GM06990 (cell line): ENCODE measurements around the gene CERT1.
A peak's percentile ranks its signal among the peaks of the same experiment; 100 is the strongest.

Experiments used
- DNase-seq: peaks from one replicate; pipeline ENCODE4 v3.0.0-alpha.2; 2011; ENCODE audit not compliant: insufficient read length; ENCODE audit errors: extremely low read depth
- H3K27me3 ChIP-seq: replicated peaks from 2 replicates; pipeline ENCODE4 v1.6.0; 2011; ENCODE audit warnings: low read length; ENCODE audit not compliant: control insufficient read depth, insufficient read depth
- H3K36me3 ChIP-seq: 2 replicates; pipeline ENCODE4 v1.5.1; 2011; ENCODE audit warnings: low read length; ENCODE audit not compliant: control insufficient read depth, insufficient read depth
- H3K4me3 ChIP-seq: replicated peaks from 2 replicates; pipeline ENCODE4 v1.5.1; 2011; ENCODE audit warnings: low read depth, mild to moderate bottlenecking, control low read depth, low read length
- TF ChIP-seq, protein P1 (sequence below): IDR thresholded peaks from 2 replicates; pipeline ENCODE4 v1.5.1; 2011; ENCODE audit warnings: low read length, control low read depth, mild to moderate bottlenecking, inconsistent platforms; ENCODE audit not compliant: insufficient read depth, poor library complexity, severe bottlenecking

Gene CERT1

DNA sequence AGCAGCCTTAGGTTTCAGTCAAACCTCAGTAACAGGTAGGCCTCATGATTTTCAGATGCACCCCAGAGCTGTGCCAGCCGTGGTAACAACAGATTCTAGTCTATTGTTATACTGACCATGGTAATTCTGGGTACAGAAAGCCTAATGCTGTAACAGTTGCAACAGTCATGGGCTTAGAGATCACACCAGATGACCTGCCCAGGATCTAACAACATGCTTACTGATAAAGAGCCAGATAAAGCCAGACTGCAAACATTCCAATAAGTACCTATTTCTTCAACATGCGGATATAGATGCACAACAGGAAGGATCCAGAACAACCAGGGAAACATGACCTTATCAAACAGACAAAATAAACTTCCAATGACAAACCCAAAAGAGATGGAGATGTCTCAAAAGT is 42.8 kb downstream of the CERT1 start:
- Histone ChIP-seq H3K4me3 (no peak overlapping the region), H3K36me3 (no peaks in the 10 kb centered on the region), H3K27me3 (no peaks in the 10 kb centered on the region)
- DNase-seq: no peak
- TF ChIP-seq, protein P1, sequence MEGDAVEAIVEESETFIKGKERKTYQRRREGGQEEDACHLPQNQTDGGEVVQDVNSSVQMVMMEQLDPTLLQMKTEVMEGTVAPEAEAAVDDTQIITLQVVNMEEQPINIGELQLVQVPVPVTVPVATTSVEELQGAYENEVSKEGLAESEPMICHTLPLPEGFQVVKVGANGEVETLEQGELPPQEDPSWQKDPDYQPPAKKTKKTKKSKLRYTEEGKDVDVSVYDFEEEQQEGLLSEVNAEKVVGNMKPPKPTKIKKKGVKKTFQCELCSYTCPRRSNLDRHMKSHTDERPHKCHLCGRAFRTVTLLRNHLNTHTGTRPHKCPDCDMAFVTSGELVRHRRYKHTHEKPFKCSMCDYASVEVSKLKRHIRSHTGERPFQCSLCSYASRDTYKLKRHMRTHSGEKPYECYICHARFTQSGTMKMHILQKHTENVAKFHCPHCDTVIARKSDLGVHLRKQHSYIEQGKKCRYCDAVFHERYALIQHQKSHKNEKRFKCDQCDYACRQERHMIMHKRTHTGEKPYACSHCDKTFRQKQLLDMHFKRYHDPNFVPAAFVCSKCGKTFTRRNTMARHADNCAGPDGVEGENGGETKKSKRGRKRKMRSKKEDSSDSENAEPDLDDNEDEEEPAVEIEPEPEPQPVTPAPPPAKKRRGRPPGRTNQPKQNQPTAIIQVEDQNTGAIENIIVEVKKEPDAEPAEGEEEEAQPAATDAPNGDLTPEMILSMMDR: no peak

DNA sequence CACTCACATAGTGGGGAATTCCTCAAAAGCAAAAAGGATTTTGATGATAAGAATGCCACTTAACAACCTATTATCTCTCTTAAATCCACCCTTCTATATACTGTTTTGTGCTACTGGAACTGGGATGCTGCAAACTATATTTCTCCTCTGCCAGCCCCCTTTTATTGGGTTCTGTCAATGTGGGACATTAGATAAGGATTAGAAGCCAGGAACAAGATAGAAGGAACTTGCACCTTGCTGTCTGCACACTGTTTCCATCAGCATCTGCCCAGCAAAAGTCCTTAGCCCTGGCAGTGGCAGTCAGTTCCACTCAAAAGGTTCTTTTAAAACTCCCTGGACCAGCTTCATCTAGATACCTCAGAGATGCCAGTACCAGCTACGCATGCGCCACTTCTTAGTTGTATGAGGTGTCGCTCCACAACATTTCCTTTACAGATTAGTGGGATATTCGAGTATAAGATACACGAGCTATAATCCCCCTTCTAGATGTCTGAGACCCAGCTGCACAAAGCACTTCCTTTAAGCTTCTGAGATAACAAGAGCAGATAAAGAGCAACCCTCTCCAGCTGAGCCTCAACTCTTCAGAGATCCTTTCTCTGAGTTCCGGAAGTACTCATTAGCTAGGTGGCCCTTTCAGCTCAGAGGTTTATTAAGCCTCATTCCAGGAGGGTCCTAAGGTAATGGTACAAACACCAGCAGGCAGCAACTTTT is 45.3 kb downstream of the CERT1 start:
- TF ChIP-seq, protein P1: no peak
- no peak for DNase-seq
- H3K36me3 ChIP-seq: no peaks in the 10 kb centered on the region
- no peak overlapping the region for H3K4me3 ChIP-seq
- no peaks in the 10 kb centered on the region for H3K27me3 ChIP-seq

GRCh38 chr5:75465480-75465879 is 45.9 kb downstream of the CERT1 start:
- TF ChIP-seq, protein P1: no peak
- Histone ChIP-seq H3K36me3 (no peaks in the 10 kb centered on the region), H3K4me3 (no peak overlapping the region), H3K27me3 (no peaks in the 10 kb centered on the region)
- DNase-seq: no peak

DNA sequence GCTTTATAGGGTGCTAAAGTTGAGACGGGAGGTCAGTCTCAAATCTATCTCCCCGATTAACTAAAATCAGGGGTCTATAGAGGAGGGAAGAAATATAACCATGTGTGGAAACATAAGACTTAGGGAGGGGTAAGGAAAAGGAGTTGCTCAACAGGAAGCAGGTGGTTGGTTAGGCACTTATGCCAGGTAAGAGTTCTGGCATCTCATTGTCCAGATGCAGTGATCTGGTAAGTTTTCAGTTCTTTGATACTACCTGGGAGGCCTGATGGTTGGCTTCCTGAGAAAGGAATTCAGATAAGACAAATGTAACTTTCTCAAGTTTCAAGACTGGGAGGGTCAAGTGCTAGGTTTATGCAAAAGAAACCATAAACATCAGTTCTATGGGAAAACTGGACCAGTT is 47.7 kb downstream of the CERT1 start:
- no peak overlapping the region for H3K4me3 ChIP-seq
- TF ChIP-seq, protein P1: no peak
- no peaks in the 10 kb centered on the region for H3K27me3 ChIP-seq
- H3K36me3 ChIP-seq: no peaks in the 10 kb centered on the region
- no peak for DNase-seq

DNA sequence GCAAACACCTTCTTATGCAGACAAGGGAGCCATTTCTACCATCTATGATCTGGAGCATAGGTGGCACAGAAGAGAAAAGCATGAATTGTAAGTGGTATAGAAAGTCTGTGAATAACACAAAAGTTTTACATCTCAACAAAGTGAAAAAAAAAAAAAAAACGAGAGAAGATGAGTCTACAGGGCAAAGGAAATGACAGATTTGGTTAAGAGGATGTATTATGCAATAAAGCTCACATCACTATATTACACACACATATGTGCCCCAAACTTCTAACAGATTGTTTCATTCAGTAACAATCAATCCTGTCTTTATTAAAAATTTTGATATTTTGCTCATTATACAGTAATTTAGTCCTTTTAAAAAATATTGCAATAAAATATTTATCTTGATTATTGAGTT is 49.8 kb downstream of the CERT1 start:
- TF ChIP-seq, protein P1: no peak
- Histone ChIP-seq H3K4me3 (no peak overlapping the region), H3K36me3 (peaks cover 1% of the 10 kb centered on the region; the same call in 1 of the 2 replicates), H3K27me3 (no peaks in the 10 kb centered on the region)
- DNase-seq: peak; percentile 28

- Histone ChIP-seq H3K27me3 (no peaks in the 10 kb centered on the region), H3K4me3 (no peak overlapping the region), H3K36me3 (peaks cover 1% of the 10 kb centered on the region; the same call in 1 of the 2 replicates)
- DNase-seq: peak; percentile 18
- TF ChIP-seq, protein P1: no peak
Measured at GRCh38 chr5:75460942-75461610, 50.4 kb downstream of the CERT1 start.
